ENCODE results near the gene PRKCB.
"Not testable (repeated sequence)": the region's sequence is repeated elsewhere in the genome, so short reads cannot be mapped to it uniquely, and the experiment has no call there.

PRKCB gene

DNA sequence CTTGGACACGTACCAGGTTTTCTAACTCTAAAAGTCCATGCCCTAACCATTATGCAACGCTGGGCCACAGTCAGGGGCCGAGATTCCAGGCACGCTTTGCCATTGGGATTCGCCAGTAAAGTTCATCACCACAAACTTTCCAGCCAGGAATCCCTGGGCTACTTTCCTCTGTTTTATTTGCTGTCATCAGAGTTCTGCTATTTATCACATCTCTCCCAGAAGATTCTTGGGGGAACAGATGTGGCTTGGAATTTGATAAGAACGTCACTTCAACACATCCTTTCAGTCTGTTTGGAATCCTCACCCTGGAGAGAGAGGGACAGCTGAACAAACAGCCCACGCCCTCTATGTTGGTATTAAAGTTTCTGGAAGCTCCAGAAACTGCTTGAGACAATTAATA lies 310.7 kb downstream of the PRKCB start:
- no peak for TF ChIP-seq ZNF274 (IDR thresholded peaks at IDR 0.05; ENCODE audit: low read depth, low read length)
- no peak overlapping the region for H3K4me3 ChIP-seq (ENCODE audit: low read length)

DNA sequence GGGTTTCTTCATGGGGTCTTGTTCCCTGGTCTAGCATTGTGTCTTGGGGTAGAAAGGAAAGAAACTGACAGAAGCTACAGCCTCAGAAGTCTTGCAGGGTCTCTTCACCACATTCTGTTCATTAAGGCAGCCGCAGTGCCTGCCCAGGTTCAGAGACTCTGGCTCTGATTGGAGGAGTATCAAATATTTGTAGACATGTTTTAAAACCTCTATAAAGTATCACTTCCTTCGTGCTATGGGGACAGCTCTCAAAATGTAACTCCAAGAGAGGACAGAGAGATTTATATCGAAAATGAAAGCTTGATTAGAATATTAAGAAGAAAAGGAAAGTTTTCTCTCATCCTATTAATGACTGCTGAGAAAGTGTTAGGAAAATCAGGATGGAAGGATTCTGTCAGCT lies 313.3 kb downstream of the PRKCB start:
- no peak for TF ChIP-seq ZNF274 (IDR thresholded peaks at IDR 0.05; ENCODE audit: low read depth, low read length)
- no peak overlapping the region for H3K4me3 ChIP-seq (ENCODE audit: low read length)

GRCh38 chr16:24150282-24150681 lies 314.5 kb downstream of the PRKCB start:
- no peak for TF ChIP-seq ZNF274 (IDR thresholded peaks at IDR 0.05; ENCODE audit: low read depth, low read length)
- H3K4me3 ChIP-seq (ENCODE audit: low read length), result no peak overlapping the region

DNA sequence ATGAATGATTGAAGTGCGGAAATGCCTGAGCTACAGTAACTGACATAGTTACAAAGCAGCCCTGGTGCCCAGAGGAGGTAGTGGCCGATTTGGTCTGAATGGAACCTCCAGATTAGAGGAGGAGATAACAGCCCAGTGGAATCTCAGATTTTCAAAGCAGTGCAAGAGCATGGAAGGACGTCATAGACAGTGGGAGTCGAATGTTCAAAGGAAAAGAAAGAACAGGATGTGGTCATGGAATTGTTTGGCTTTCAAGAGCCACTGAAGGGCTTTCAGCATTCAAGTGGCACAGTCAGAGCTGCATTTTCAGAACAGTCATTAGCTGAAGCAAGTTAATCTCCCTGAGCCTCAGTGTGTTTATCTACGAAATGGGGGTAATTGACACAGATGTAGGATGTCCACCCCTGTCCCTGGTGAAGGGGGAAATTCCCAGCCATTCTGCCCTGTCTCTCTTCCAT lies 315.7 kb downstream of the PRKCB start:
- no peak overlapping the region for H3K4me3 ChIP-seq (ENCODE audit: low read length)
- no peak for TF ChIP-seq ZNF274 (IDR thresholded peaks at IDR 0.05; ENCODE audit: low read depth, low read length)

- not testable (repeated sequence) for H3K4me3 ChIP-seq (ENCODE audit: low read length)
Measured at GRCh38 chr16:24152048-24152447, 316.3 kb downstream of the PRKCB start.

DNA sequence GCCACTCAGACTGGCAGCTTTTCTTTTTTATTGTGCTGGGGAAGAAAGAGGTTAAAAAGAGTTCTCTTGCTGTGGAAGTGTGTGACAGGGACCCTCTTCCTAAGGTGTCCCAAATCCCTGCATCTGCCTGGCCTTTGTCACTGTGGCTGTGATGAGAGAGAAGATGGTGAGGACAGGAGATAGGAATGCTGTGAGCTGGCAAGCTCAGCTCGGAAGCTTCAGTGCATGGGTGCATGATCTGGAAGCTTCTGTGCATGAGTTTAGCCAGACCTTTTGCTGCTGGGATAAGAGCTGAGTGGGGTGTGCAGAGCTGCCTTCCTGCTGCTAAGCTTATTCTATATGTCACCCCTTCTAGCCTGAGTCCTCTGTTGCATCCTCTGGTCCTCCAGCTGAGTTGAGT lies 317.0 kb downstream of the PRKCB start:
- no peak overlapping the region for H3K4me3 ChIP-seq (ENCODE audit: low read length)
- TF ChIP-seq ZNF274 (IDR thresholded peaks at IDR 0.05; ENCODE audit: low read depth, low read length), result no peak

- no peak overlapping the region for H3K4me3 ChIP-seq (ENCODE audit: low read length)
Measured at GRCh38 chr16:24156777-24157176, 321.0 kb downstream of the PRKCB start.

DNA sequence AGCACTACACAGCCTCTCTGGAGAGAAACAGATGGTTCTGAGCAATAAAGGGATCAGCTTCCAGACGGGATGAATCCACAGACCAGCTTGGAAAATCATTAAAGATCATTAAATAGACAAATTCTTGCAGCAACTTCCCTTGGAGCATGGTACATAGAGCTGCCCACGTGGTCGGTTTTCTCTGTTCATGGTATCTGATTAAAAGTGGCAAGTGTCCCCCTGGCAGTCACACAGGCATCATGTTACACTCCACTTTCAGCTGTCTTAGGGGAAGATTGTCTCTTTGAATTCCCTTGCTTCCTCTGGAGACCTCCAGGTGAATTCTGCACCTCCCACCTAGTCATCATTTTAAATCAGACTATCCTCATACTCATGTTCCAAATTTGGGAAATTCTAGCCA lies 328.2 kb downstream of the PRKCB start:
- no peak for TF ChIP-seq ZNF274 (IDR thresholded peaks at IDR 0.05; ENCODE audit: low read depth, low read length)
- H3K4me3 ChIP-seq (ENCODE audit: low read length), result no peak overlapping the region

More at GRCh38 chr16:24156777-24157176, 321.0 kb downstream of the PRKCB start:
- TF ChIP-seq ZNF274 (IDR thresholded peaks at IDR 0.05; ENCODE audit: low read depth, low read length), result no peak

DNA sequence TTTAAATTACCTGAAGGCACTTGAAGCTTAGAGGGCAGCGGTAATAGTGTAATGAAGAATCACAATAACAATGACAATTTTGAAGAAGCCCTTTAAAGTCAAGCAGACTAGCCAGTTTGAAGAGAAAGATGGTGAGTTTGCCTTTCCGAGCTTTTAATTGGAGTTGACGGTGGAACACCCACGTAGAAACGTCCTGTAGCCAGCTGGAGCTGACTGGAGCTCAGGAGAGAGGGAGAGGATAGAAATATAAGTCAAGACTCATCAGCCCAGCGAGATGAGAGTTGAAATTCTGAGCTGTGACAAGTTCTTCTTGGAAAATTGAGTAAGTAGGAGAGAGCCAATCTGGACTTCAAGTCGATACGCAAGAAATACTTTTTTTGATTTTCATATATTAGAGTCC lies 328.6 kb downstream of the PRKCB start:
- TF ChIP-seq ZNF274 (IDR thresholded peaks at IDR 0.05; ENCODE audit: low read depth, low read length), result no peak
- H3K4me3 ChIP-seq (ENCODE audit: low read length), result no peak overlapping the region

- no peak for TF ChIP-seq ZNF274 (IDR thresholded peaks at IDR 0.05; ENCODE audit: low read depth, low read length)
- H3K4me3 ChIP-seq (ENCODE audit: low read length), result no peak overlapping the region
Measured at GRCh38 chr16:24165273-24165672, 329.5 kb downstream of the PRKCB start.

DNA sequence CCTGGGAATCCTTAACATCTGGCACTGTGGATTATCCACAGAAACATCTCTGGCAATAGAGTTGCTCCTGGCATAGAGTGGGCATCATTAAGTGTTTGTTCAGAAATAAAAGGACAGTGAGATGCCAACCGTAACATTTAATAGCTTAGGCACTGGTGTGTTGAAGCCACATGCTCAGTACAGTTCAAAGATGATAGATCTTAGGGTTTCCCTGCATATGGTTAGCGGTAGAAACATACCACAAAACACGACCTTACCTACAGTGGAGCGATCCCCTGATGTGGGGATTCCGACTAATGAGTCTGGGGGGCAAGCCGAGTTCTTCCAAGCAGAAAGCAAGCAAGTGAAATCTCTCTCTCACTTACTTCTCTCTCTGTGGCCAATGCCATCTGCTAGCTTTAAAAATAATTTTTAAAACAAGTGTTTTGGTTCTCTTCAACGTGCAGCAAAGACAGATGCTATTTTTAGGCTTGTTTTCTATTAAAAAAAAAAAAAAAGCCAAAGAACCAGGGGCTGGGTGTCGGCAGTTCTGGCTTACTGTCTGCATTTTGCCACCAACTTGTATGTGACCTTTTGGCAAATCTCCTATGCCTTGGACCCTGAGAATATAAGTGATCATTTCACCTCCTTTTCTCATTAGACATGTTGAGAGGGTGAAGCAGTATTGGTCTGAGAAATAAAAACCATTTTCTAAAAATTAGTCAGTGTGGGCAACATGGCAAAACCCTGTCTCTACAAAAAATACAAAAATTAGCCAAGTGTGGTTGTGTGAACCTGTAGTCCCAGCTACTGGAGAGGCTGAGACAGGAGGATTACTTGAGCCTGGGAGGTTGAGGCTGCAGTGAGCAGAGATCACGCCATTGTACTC lies 331.1 kb downstream of the PRKCB start:
- TF ChIP-seq ZNF274 (IDR thresholded peaks at IDR 0.05; ENCODE audit: low read depth, low read length), result no peak
- no peak overlapping the region for H3K4me3 ChIP-seq (ENCODE audit: low read length)

DNA sequence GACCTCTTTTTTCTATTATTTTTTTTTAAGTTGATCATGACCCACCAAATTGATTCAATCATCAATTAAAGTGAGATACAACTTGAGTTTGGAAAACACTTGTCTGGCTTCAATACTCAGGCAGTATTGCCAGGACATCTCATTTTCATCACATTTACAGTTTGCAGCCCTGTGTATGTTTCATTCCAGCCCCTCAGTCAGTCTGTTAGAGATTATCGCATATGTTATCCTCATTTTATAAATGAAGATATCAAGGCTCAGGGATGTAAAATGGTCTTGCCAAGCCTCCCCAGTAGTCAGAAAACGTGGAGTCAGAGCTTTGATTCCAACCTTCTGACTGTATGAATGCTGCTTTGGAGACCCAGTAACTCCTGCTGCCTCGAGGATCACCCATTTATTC lies 333.1 kb downstream of the PRKCB start:
- TF ChIP-seq ZNF274 (IDR thresholded peaks at IDR 0.05; ENCODE audit: low read depth, low read length), result no peak
- no peak overlapping the region for H3K4me3 ChIP-seq (ENCODE audit: low read length)

DNA sequence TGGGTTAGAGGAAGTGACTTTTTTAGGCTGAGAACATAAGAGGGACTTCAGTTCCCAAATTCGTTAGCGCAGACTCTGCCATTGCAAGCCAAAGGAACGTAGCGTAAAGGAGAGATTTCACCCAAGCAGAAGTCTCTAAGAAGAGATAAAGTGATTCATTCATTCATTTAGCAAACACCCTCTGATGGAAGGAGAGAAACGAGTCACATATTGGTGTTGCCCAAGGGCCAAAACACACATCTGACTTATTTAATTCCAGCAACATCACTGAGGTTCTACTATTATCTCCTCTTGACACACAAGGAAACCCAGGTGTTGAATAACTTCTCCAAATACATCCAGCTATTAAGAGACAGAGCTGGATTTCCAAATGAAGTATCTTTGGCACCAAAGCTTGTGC lies 334.6 kb downstream of the PRKCB start:
- no peak overlapping the region for H3K4me3 ChIP-seq (ENCODE audit: low read length)
- TF ChIP-seq ZNF274 (IDR thresholded peaks at IDR 0.05; ENCODE audit: low read depth, low read length), result no peak

DNA sequence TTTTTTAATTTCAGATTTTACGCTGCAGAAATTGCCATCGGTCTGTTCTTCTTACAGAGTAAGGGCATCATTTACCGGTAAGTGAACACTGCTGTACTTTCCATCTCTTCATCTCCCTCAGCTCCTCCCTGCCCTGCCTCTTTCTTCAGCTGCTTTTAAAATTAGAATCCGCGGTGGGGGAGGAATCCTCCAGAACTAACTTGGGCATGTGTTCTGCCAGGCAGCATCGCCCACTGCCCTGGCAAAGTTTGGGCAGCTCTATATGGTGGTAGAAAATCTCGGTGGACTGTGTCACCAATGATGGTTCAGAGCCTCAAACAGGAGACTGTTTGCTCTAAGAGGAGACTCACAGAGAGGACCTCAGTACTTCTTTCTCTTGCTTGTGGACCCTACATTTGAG lies 338.7 kb downstream of the PRKCB start:
- H3K4me3 ChIP-seq (ENCODE audit: low read length), result no peak overlapping the region
- TF ChIP-seq ZNF274 (IDR thresholded peaks at IDR 0.05; ENCODE audit: low read depth, low read length), result no peak

- no peak for TF ChIP-seq ZNF274 (IDR thresholded peaks at IDR 0.05; ENCODE audit: low read depth, low read length)
- H3K4me3 ChIP-seq (ENCODE audit: low read length), result no peak overlapping the region
Measured at GRCh38 chr16:24174957-24175356, 339.2 kb downstream of the PRKCB start.

- no peak for TF ChIP-seq ZNF274 (IDR thresholded peaks at IDR 0.05; ENCODE audit: low read depth, low read length)
Measured at GRCh38 chr16:24178496-24178895, 342.7 kb downstream of the PRKCB start.

More at GRCh38 chr16:24178496-24178895, 342.7 kb downstream of the PRKCB start:
- H3K4me3 ChIP-seq (ENCODE audit: low read length), result no peak overlapping the region

Data from GM08714 (cell line).